ENCODE data around the gene CDKAL1.

Gene CDKAL1

DNA sequence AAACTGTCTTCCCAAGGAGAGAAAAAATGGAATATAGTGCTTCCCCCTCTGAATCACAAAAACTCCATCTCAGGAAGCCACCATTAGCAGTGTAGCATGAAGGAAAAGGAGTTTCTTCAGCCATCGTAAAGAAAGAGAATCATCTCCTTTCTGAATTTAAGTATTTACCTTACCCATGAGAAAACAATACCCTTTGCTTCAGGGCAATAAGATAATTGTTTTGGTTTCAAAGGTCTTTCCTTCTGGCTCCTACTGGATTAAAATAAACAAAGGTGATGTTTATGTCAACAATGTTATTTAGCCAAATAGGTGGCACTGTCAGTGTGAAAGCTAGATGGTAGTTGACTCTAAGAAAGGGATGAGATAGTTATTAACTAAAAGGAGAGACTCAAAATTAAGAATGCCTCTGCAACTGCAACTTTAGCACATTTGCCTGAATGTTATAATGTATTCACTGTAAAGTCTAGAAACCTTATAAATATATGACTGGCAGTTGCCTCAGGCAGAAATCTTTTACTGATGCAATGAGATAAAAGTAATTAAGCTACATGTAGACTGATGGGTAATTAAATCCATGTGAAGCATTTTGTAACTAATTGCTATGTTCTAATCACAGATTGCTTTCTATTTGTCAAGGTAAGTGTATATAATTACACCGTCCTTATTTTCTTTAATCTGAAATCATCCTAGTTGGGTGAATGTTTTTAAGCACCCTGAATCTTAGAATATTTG, 399.0 kb downstream of the CDKAL1 start:
- Histone ChIP-seq H3K27ac (replicated peaks; ENCODE audit: low read length) (no peak overlapping the region), H3K4me3 (ENCODE audit: low read length in 2 of 2) (no peak overlapping the region)

DNA sequence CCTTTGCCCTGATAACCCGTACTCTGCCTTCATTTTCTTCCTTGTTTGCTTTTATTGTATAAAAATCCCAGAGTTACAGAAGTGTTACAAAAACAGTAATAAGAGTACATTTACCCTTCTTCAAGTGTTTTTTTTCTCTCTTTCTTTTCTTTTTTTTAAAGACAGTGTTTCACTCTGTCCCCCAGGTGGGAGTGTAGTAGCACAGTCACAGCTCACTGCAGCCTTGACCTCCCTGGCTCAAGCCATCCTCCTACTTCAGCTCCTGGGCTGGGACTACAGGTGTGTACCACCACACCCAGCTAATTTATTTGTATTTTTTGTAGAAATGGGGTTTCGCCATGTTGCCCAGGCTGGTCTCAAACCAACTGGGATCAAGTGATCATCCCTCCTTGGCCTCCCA, 402.7 kb downstream of the CDKAL1 start:
- Histone ChIP-seq H3K79me1 (ENCODE audit: low read depth, low read length) (no peaks in the 10 kb centered on the region), H3K27ac (replicated peaks; ENCODE audit: low read length) (no peak overlapping the region), H3K9me3 (replicated peaks in 1 of 2; ENCODE audit: control insufficient read depth in 2 of 2, insufficient read depth in 1 of 2, low read depth in 1 of 2, low read length in 2 of 2) (no peaks in the 10 kb centered on the region), H3K4me2 (ENCODE audit: insufficient read depth, low read length, poor library complexity, severe bottlenecking) (no peak overlapping the region), H3K23ac (ENCODE audit: low read depth, low read length, poor library complexity) (no peak overlapping the region), H3K14ac (ENCODE audit: low read length) (no peak overlapping the region), H3K4me3 (ENCODE audit: low read length in 2 of 2) (no peak overlapping the region), H3K36me3 (replicated peaks in 1 of 2; ENCODE audit: control insufficient read depth in 2 of 2, insufficient read depth in 2 of 2, low read length in 2 of 2) (no peaks in the 10 kb centered on the region), H4K8ac (ENCODE audit: low read depth, low read length) (no peak overlapping the region), H3K18ac (ENCODE audit: low read length) (no peak overlapping the region), H2BK120ac (ENCODE audit: low read depth, low read length) (no peak overlapping the region), H2BK12ac (ENCODE audit: low read length) (no peak overlapping the region), H2AK5ac (ENCODE audit: low read depth, low read length) (no peak overlapping the region), H3K4me1 (ENCODE audit: control insufficient read depth in 2 of 2, insufficient read depth in 1 of 2, low read depth in 1 of 2, low read length in 2 of 2) (peaks cover 0 to 1% of the 10 kb centered on the region in 2 donors), H3K4ac (ENCODE audit: low read length) (no peak overlapping the region), H2AFZ (ENCODE audit: low read length) (no peak overlapping the region), H3K27me3 (ENCODE audit: control insufficient read depth in 3 of 3, insufficient read depth in 3 of 3, low read depth in 1 of 3, low read length in 3 of 3) (no peaks in the 10 kb centered on the region), H2BK5ac (ENCODE audit: low read length) (no peak overlapping the region), H2BK15ac (ENCODE audit: low read length) (no peak overlapping the region), H3K9ac (ENCODE audit: low read depth, low read length, poor library complexity) (no peak overlapping the region), H4K91ac (ENCODE audit: low read depth, low read length, poor library complexity) (no peak overlapping the region)
- DNase-seq (ENCODE audit: low spot score), result no peak
- no CpG with 5 or more reads among the region's 2 CpGs for WGBS, 2 donors (ENCODE audit: extremely low coverage in 2 of 2, insufficient read length in 2 of 2, insufficient replicate concordance in 1 of 2)

More for the DNA sequence above, 399.0 kb downstream of the CDKAL1 start:
- no peak for DNase-seq (ENCODE audit: low spot score)
- H3K23ac ChIP-seq (ENCODE audit: low read depth, low read length, poor library complexity), result no peak overlapping the region
- H3K4ac ChIP-seq (ENCODE audit: low read length), result no peak overlapping the region
- no peak overlapping the region for H3K4me2 ChIP-seq (ENCODE audit: insufficient read depth, low read length, poor library complexity, severe bottlenecking)
- no peak overlapping the region for H3K9ac ChIP-seq (ENCODE audit: low read depth, low read length, poor library complexity)
- no peaks in the 10 kb centered on the region for H3K36me3 ChIP-seq (replicated peaks in 1 of 2; ENCODE audit: control insufficient read depth in 2 of 2, insufficient read depth in 2 of 2, low read length in 2 of 2)
- H2BK12ac ChIP-seq (ENCODE audit: low read length), result no peak overlapping the region
- H2AK5ac ChIP-seq (ENCODE audit: low read depth, low read length), result no peak overlapping the region
- H3K79me1 ChIP-seq (ENCODE audit: low read depth, low read length), result no peaks in the 10 kb centered on the region
- WGBS, 2 donors (ENCODE audit: extremely low coverage in 2 of 2, insufficient read length in 2 of 2, insufficient replicate concordance in 1 of 2), result no CpG with 5 or more reads among the region's 2 CpGs
- H3K18ac ChIP-seq (ENCODE audit: low read length), result no peak overlapping the region
- no peak overlapping the region for H3K14ac ChIP-seq (ENCODE audit: low read length)
- no peak overlapping the region for H4K91ac ChIP-seq (ENCODE audit: low read depth, low read length, poor library complexity)
- no peak overlapping the region for H2BK15ac ChIP-seq (ENCODE audit: low read length)
- H3K4me1 ChIP-seq (ENCODE audit: control insufficient read depth in 2 of 2, insufficient read depth in 1 of 2, low read depth in 1 of 2, low read length in 2 of 2), result no peaks in the 10 kb centered on the region
- no peak overlapping the region for H2BK120ac ChIP-seq (ENCODE audit: low read depth, low read length)
- no peak overlapping the region for H2BK5ac ChIP-seq (ENCODE audit: low read length)
- H4K8ac ChIP-seq (ENCODE audit: low read depth, low read length), result no peak overlapping the region
- no peak overlapping the region for H2AFZ ChIP-seq (ENCODE audit: low read length)
- H3K9me3 ChIP-seq (replicated peaks in 1 of 2; ENCODE audit: control insufficient read depth in 2 of 2, insufficient read depth in 1 of 2, low read depth in 1 of 2, low read length in 2 of 2), result no peaks in the 10 kb centered on the region
- H3K27me3 ChIP-seq (ENCODE audit: control insufficient read depth in 3 of 3, insufficient read depth in 3 of 3, low read depth in 1 of 3, low read length in 3 of 3), result no peaks in the 10 kb centered on the region

DNA sequence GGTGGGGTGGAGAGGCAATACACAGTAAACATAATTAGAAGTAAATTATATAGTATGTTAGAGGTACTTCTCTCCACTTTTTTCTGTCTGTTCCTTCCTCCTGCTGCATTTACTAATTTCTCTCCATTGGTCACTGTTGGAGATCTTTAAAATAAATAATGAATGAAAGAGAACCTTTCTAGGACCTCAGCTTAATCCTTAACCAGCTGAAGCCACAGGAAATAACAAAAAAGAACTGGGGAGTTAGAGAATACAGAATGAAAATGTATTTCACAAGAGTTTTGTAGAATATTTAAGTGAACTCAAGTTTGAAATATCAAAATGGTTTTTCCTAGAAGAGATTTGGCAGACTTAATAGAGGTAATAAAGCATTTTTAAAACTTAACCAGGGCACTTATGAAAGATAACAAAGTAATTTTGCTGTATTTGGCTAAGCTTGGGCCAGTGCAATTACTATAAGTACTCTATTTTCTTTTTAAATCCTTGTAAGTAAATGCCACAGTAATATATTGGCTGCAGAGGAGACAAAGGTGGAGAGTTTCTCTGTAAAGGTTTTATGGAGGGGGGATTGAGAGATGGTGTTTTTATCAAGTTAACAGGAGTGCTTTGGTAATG, 405.0 kb downstream of the CDKAL1 start:
- Histone ChIP-seq H2AK5ac (ENCODE audit: low read depth, low read length) (no peak overlapping the region), H3K18ac (ENCODE audit: low read length) (no peak overlapping the region), H3K4me3 (ENCODE audit: low read length in 2 of 2) (no peak overlapping the region), H2AFZ (ENCODE audit: low read length) (no peak overlapping the region), H3K14ac (ENCODE audit: low read length) (no peak overlapping the region), H3K27ac (replicated peaks; ENCODE audit: low read length) (no peak overlapping the region), H3K27me3 (ENCODE audit: control insufficient read depth in 3 of 3, insufficient read depth in 3 of 3, low read depth in 1 of 3, low read length in 3 of 3) (no peaks in the 10 kb centered on the region), H2BK120ac (ENCODE audit: low read depth, low read length) (no peak overlapping the region), H3K36me3 (replicated peaks in 1 of 2; ENCODE audit: control insufficient read depth in 2 of 2, insufficient read depth in 2 of 2, low read length in 2 of 2) (no peaks in the 10 kb centered on the region), H3K9me3 (replicated peaks in 1 of 2; ENCODE audit: control insufficient read depth in 2 of 2, insufficient read depth in 1 of 2, low read depth in 1 of 2, low read length in 2 of 2) (peaks cover 0 to 9% of the 10 kb centered on the region in 2 donors), H3K79me1 (ENCODE audit: low read depth, low read length) (no peaks in the 10 kb centered on the region), H3K4me2 (ENCODE audit: insufficient read depth, low read length, poor library complexity, severe bottlenecking) (no peak overlapping the region), H4K8ac (ENCODE audit: low read depth, low read length) (no peak overlapping the region), H2BK15ac (ENCODE audit: low read length) (no peak overlapping the region), H3K4me1 (ENCODE audit: control insufficient read depth in 2 of 2, insufficient read depth in 1 of 2, low read depth in 1 of 2, low read length in 2 of 2) (peaks cover 0 to 1% of the 10 kb centered on the region in 2 donors), H4K91ac (ENCODE audit: low read depth, low read length, poor library complexity) (no peak overlapping the region), H3K23ac (ENCODE audit: low read depth, low read length, poor library complexity) (no peak overlapping the region), H3K4ac (ENCODE audit: low read length) (no peak overlapping the region), H3K9ac (ENCODE audit: low read depth, low read length, poor library complexity) (no peak overlapping the region), H2BK5ac (ENCODE audit: low read length) (no peak overlapping the region), H2BK12ac (ENCODE audit: low read length) (no peak overlapping the region)
- no peak for DNase-seq (ENCODE audit: low spot score)

DNA sequence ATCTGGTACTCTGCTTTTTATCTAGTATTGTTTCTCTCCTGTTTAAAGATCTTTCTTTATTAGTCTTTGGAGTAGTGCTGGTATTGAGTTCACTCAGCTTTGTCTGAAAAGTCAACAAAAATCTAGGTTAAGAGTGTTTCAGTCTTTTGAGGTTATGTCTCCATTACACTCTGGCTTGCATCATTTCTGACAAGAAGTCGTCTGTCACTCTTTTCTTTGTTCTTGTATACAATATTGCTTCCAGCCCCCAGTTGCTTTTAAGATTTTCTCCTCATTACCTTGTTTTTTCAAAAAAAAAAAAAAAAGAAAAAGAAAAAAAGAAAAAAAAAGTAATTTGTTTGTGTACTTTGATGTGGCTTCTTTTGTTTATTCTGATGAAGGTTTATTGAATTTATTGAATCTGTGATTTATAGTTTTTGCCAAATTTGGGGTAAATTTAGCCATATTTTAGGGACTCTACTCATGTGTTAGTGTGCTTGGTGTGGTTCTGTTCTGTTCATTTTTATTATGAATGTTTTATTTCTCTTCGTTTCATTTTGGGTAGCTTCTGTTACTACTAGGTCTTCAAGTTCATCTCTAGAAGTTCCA, 408.9 kb downstream of the CDKAL1 start:
- Histone ChIP-seq H2BK12ac (ENCODE audit: low read length) (no peak overlapping the region), H3K23ac (ENCODE audit: low read depth, low read length, poor library complexity) (no peak overlapping the region), H3K4me1 (ENCODE audit: control insufficient read depth in 2 of 2, insufficient read depth in 1 of 2, low read depth in 1 of 2, low read length in 2 of 2) (peaks cover 0 to 1% of the 10 kb centered on the region in 2 donors), H2AFZ (ENCODE audit: low read length) (no peak overlapping the region), H4K8ac (ENCODE audit: low read depth, low read length) (no peak overlapping the region), H3K9me3 (replicated peaks in 1 of 2; ENCODE audit: control insufficient read depth in 2 of 2, insufficient read depth in 1 of 2, low read depth in 1 of 2, low read length in 2 of 2) (peaks cover 0 to 9% of the 10 kb centered on the region in 2 donors), H3K27me3 (ENCODE audit: control insufficient read depth in 3 of 3, insufficient read depth in 3 of 3, low read depth in 1 of 3, low read length in 3 of 3) (no peaks in the 10 kb centered on the region), H2AK5ac (ENCODE audit: low read depth, low read length) (no peak overlapping the region), H3K4me2 (ENCODE audit: insufficient read depth, low read length, poor library complexity, severe bottlenecking) (no peak overlapping the region), H3K36me3 (replicated peaks in 1 of 2; ENCODE audit: control insufficient read depth in 2 of 2, insufficient read depth in 2 of 2, low read length in 2 of 2) (no peaks in the 10 kb centered on the region), H2BK120ac (ENCODE audit: low read depth, low read length) (no peak overlapping the region), H3K14ac (ENCODE audit: low read length) (no peak overlapping the region), H4K91ac (ENCODE audit: low read depth, low read length, poor library complexity) (no peak overlapping the region), H3K18ac (ENCODE audit: low read length) (no peak overlapping the region), H3K79me1 (ENCODE audit: low read depth, low read length) (no peaks in the 10 kb centered on the region), H3K27ac (replicated peaks; ENCODE audit: low read length) (no peak overlapping the region), H3K4ac (ENCODE audit: low read length) (no peak overlapping the region), H3K4me3 (ENCODE audit: low read length in 2 of 2) (no peak overlapping the region), H2BK15ac (ENCODE audit: low read length) (no peak overlapping the region), H3K9ac (ENCODE audit: low read depth, low read length, poor library complexity) (no peak overlapping the region), H2BK5ac (ENCODE audit: low read length) (no peak overlapping the region)
- WGBS, 2 donors (ENCODE audit: extremely low coverage in 2 of 2, insufficient read length in 2 of 2, insufficient replicate concordance in 1 of 2), result no CpG with 5 or more reads among the region's 2 CpGs
- no peak for DNase-seq (ENCODE audit: low spot score)

Data from neuronal stem cell (in vitro differentiated cells).